ENCODE results near the gene SGMS1. TPM values are rescaled to one million over a fixed set of nuclear protein-coding genes. Genes with fewer than 3 reads are reported as not detected.

SGMS1 gene
- total RNA-seq, 1 experiment from 2014 or later, result 20.4 TPM

GRCh38 chr10:50420196-50420595, 203.6 kb downstream of the SGMS1 start:
- Histone ChIP-seq H3K9me3 (ENCODE audit: control insufficient read depth, low read depth, low read length) (no peaks in the 10 kb centered on the region), H3K14ac (ENCODE audit: insufficient read depth, low read length) (no peak overlapping the region), H3K79me2 (ENCODE audit: insufficient read depth, low read length) (no peaks in the 10 kb centered on the region), H2BK20ac (ENCODE audit: low read depth, low read length, poor library complexity, severe bottlenecking) (no peak overlapping the region), H2AK5ac (ENCODE audit: insufficient read length, low read length) (no peak overlapping the region), H2BK120ac (ENCODE audit: low read depth, low read length, poor library complexity, severe bottlenecking) (no peak overlapping the region), H3K4me1 (ENCODE audit: insufficient read depth, low read length) (peaks cover 5% of the 10 kb centered on the region; the same call in 1 of the 2 replicates), H2BK12ac (ENCODE audit: insufficient read length, low read depth, low read length) (no peak overlapping the region), H3K79me1 (ENCODE audit: insufficient read depth, low read depth, low read length, poor library complexity, severe bottlenecking) (no peaks in the 10 kb centered on the region), H3K4ac (ENCODE audit: low read depth, low read length) (no peak overlapping the region), H4K20me1 (ENCODE audit: control insufficient read depth, insufficient read depth, insufficient read length) (no peaks in the 10 kb centered on the region), H3K4me2 (ENCODE audit: insufficient read depth, insufficient read length, low read length) (no peak overlapping the region), H3K23ac (ENCODE audit: insufficient read length, low read depth, low read length) (no peak overlapping the region), H3K56ac (ENCODE audit: insufficient read length, low read depth, low read length) (no peak overlapping the region), H3K18ac (ENCODE audit: insufficient read length, low read depth, low read length) (no peak overlapping the region), H2BK15ac (ENCODE audit: low read depth, low read length) (no peak overlapping the region), H3K27me3 (ENCODE audit: insufficient read depth, low read length) (no peaks in the 10 kb centered on the region), H3K27ac (ENCODE audit: insufficient read length, low read depth, low read length) (no peak overlapping the region), H3T11ph (ENCODE audit: low read length) (no peak overlapping the region), H3K9ac (ENCODE audit: extremely low read depth, insufficient read length, low read length) (no peak overlapping the region), H4K91ac (ENCODE audit: insufficient read length, low read depth, low read length) (no peak overlapping the region), H3K23me2 (ENCODE audit: insufficient read length, low read depth, low read length, poor library complexity, severe bottlenecking) (peaks cover 11% of the 10 kb centered on the region), H2BK5ac (ENCODE audit: insufficient read length, low read length) (no peak overlapping the region), H4K8ac (replicated peaks; ENCODE audit: insufficient read length, low read depth, low read length) (no peak overlapping the region), H4K5ac (ENCODE audit: insufficient read length, low read depth, low read length) (no peak overlapping the region), H2AFZ (ENCODE audit: low read length) (no peak overlapping the region)
- H3K27me3 Mint-ChIP-seq (ENCODE audit: low read depth), result peaks cover 3% of the 10 kb centered on the region; the same call in 1 of the 2 replicates
- WGBS (ENCODE audit: extremely low coverage, insufficient read length, low lambda C conversion rate), result no CpG with 5 or more reads among the region's 6 CpGs
- no peaks in the 10 kb centered on the region; a peak in 1 of 5 replicates for H3K9me3 Mint-ChIP-seq
- no peaks in the 10 kb centered on the region for H3K36me3 Mint-ChIP-seq (ENCODE audit: insufficient read depth in 1 of 3, low read depth in 3 of 3)
- TF ChIP-seq CTCF (conservative IDR thresholded peaks at IDR 0.05), result no peak
- H3K27ac Mint-ChIP-seq, result no peak overlapping the region
- no peak for DNase-seq
- no peak overlapping the region for H3K4me3 Mint-ChIP-seq
- H3K4me1 Mint-ChIP-seq, result peaks cover 25 to 38% of the 10 kb centered on the region in 2 experiments
